Measurements from ENCODE around the gene DMRT3.

The DMRT3 gene

DNA sequence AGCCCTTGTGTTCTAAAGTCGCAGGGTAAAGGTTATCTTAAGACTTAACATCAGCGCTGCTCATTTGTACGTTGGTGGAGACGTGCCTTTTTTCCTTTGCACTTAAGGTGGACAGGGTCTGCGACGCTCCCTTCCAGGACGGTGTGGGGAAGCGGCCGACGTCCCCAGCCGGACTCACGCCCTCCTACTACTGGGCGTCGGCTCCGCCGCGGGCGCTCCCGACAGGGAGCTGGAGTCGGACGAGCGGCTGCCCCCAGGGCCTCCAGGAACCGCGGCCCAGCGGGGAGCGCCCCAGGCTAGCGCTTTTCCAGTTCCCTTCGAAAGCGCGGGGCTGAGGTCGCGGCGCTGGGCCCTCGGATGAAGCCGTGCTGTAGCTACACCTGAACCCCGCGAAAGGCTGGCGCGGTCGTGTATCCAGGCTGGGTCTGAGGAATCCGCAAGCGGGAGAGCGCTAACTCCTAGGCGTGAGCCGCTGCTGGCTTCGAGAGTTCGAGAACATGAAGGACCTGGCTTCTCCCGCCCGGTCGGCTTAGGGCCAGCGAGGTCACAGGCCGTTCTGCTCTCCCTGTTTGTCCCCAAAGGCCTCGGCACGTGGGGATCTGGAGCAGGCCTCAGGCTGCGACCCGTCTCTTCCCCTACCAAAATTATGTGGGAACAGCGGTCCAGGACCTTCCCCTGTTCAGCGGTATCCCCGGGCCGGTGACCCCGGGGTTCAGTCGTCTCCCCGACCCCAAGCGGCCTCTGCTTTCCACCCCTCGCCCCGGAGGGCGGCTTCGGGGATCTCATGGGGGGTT, 3.8 kb upstream of the DMRT3 start:
- Histone ChIP-seq H3K9me3 (ENCODE audit: insufficient read depth, low read depth, low read length) (no peaks in the 10 kb centered on the region; the same call in 1 of the 2 replicates), H3K36me3 (ENCODE audit: insufficient read depth, low read depth, low read length) (no peaks in the 10 kb centered on the region), H3K27me3 (ENCODE audit: insufficient read depth, low read length) (peaks cover 100% of the 10 kb centered on the region), H3K9ac (ENCODE audit: low read depth, low read length) (no peak overlapping the region), H3K4me1 (ENCODE audit: insufficient read depth, low read length) (no peaks in the 10 kb centered on the region; the same call in 1 of the 2 replicates), H3K4me3 (ENCODE audit: low read length) (peak overlapping the region; percentile 53), H3K27ac (ENCODE audit: low read length) (no peak overlapping the region)

GRCh38 chr9:973295-973834, 3.1 kb upstream of the DMRT3 start:
- Histone ChIP-seq H3K27me3 (ENCODE audit: insufficient read depth, low read length) (peaks cover 100% of the 10 kb centered on the region), H3K4me1 (ENCODE audit: insufficient read depth, low read length) (no peaks in the 10 kb centered on the region; the same call in 1 of the 2 replicates), H3K36me3 (ENCODE audit: insufficient read depth, low read depth, low read length) (no peaks in the 10 kb centered on the region), H3K9ac (ENCODE audit: low read depth, low read length) (no peak overlapping the region), H3K9me3 (ENCODE audit: insufficient read depth, low read depth, low read length) (no peaks in the 10 kb centered on the region; the same call in 1 of the 2 replicates), H3K27ac (ENCODE audit: low read length) (no peak overlapping the region), H3K4me3 (ENCODE audit: low read length) (no peak overlapping the region)

DNA sequence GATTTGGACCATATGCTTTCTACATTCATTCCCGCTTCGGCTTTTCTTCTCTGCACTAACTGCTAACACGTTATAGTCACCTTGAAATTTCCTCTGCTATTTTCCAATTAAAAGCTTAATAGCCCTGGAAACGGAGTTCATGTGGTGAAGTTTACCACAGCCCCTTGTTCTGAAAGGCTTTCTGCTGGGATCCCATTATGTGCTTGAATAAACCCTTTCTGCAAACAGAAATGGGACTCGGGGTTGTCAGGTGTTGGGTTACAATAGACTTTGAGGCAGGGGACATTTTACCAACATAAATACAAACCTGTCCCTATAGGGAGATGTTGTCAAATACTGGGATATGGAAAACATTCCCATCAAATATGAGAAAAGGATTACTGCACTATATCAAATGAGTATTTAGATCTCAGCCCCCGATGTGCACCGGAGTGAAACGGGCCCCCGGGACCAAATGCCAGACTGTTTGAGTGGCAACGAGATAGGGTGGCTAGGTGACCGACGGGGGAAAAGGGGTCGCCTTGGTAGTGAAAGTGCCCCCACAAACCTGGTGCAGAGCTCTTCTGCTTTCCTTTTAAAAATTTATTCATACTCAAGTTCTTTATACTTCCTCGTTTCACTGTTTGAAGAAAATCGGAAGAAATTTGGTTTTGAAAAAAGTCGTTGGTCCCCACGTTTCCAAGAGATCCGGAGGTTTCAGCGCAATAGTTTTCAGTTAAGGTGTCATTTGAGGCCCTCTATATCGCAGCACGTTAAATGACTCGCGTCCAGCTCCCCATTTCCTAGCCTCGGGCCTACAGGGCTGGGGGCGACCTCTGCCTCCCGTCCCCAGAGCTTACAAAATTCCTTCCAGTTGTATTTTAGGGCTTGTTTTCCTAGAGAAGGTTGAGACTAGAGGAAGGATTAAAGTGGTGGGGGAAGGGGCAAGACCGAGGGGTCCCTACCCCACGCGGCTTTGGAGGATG, 2.1 kb upstream of the DMRT3 start:
- no peak overlapping the region for H3K27ac ChIP-seq (ENCODE audit: low read length)
- no peaks in the 10 kb centered on the region; the same call in 1 of the 2 replicates for H3K4me1 ChIP-seq (ENCODE audit: insufficient read depth, low read length)
- no peak overlapping the region for H3K9ac ChIP-seq (ENCODE audit: low read depth, low read length)
- no peak overlapping the region for H3K4me3 ChIP-seq (ENCODE audit: low read length)
- H3K9me3 ChIP-seq (ENCODE audit: insufficient read depth, low read depth, low read length), result no peaks in the 10 kb centered on the region; the same call in 1 of the 2 replicates
- H3K36me3 ChIP-seq (ENCODE audit: insufficient read depth, low read depth, low read length), result no peaks in the 10 kb centered on the region
- peaks cover 100% of the 10 kb centered on the region for H3K27me3 ChIP-seq (ENCODE audit: insufficient read depth, low read length)

- peaks cover 100% of the 10 kb centered on the region for H3K27me3 ChIP-seq (ENCODE audit: insufficient read depth, low read length)
- H3K27ac ChIP-seq (ENCODE audit: low read length), result no peak overlapping the region
- H3K9me3 ChIP-seq (ENCODE audit: insufficient read depth, low read depth, low read length), result no peaks in the 10 kb centered on the region; the same call in 1 of the 2 replicates
- no peak overlapping the region for H3K9ac ChIP-seq (ENCODE audit: low read depth, low read length)
- H3K36me3 ChIP-seq (ENCODE audit: insufficient read depth, low read depth, low read length), result no peaks in the 10 kb centered on the region
- H3K4me1 ChIP-seq (ENCODE audit: insufficient read depth, low read length), result no peaks in the 10 kb centered on the region; the same call in 1 of the 2 replicates
- H3K4me3 ChIP-seq (ENCODE audit: low read length), result peak overlapping the region; percentile 60; the same call in 1 of the 2 replicates
These were observed 1.3 kb upstream of the DMRT3 start for GRCh38 chr9:974996-975739.

DNA sequence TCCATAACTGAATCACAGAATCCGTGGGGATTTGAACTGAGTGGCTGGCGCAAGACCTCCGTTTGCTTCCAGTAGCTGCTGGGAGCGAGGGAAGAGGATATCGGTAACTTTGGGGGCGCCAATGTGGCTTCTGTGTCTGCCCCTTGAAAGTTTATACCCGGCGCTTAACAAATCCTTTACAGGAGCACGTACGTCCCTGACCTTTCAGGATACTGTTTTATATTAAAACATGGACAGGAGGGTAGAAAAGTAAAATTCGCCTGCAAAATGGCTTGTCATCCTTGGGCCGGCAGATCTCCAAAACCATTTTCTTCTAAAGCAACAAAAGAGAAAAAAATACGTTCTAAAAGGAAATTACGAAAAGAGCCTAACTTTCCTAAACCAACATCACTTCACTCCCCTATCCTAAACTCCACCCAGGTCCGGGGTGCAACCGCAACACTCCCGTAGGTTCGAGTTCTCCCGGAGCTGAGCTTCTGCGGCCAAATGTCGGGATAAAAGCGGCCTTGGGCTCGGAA, 656 bp upstream of the DMRT3 start:
- Histone ChIP-seq H3K9me3 (ENCODE audit: insufficient read depth, low read depth, low read length) (no peaks in the 10 kb centered on the region; the same call in 1 of the 2 replicates), H3K27ac (ENCODE audit: low read length) (no peak overlapping the region), H3K36me3 (ENCODE audit: insufficient read depth, low read depth, low read length) (no peaks in the 10 kb centered on the region), H3K27me3 (ENCODE audit: insufficient read depth, low read length) (peaks cover 100% of the 10 kb centered on the region), H3K4me1 (ENCODE audit: insufficient read depth, low read length) (no peaks in the 10 kb centered on the region; the same call in 1 of the 2 replicates), H3K4me3 (ENCODE audit: low read length) (peak overlapping the region; percentile 60), H3K9ac (ENCODE audit: low read depth, low read length) (no peak overlapping the region)

DNA sequence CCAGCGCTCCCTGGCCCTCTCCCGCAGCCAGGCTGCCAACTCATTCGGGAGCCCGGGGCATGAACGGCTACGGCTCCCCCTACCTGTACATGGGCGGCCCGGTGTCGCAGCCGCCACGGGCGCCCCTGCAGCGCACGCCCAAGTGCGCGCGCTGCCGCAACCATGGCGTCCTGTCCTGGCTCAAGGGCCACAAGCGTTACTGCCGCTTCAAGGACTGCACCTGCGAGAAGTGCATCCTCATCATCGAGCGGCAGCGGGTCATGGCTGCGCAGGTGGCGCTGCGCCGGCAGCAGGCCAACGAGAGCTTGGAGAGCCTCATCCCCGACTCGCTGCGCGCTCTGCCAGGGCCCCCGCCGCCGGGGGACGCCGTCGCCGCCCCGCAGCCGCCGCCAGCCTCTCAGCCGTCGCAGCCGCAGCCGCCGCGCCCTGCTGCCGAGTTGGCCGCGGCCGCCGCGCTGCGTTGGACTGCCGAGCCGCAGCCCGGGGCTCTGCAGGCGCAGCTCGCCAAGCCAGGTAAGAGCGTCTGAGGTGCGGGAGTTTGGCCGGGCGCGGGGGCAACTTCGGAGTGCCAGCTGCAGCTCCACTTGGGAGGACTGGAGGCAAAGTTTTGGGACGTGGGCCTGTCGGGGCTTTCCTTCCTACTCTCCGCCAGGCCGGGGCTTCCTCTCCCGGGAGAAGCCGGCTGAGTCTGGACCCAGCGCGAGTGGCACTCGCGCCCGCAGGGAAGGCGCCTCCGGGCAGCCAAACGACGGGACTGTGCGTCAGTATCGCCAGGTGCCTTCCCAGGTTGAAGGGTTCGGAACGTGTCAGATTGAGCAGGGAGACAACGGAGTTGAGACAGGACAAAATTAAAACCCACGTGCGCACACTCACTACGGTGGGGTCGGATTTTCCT, 735 bp downstream of the DMRT3 start:
- Histone ChIP-seq H3K9me3 (ENCODE audit: insufficient read depth, low read depth, low read length) (no peaks in the 10 kb centered on the region; the same call in 1 of the 2 replicates), H3K4me3 (ENCODE audit: low read length) (peak overlapping the region; percentile 59), H3K9ac (ENCODE audit: low read depth, low read length) (no peak overlapping the region), H3K27ac (ENCODE audit: low read length) (no peak overlapping the region), H3K36me3 (ENCODE audit: insufficient read depth, low read depth, low read length) (no peaks in the 10 kb centered on the region), H3K4me1 (ENCODE audit: insufficient read depth, low read length) (no peaks in the 10 kb centered on the region; the same call in 1 of the 2 replicates), H3K27me3 (ENCODE audit: insufficient read depth, low read length) (peaks cover 100% of the 10 kb centered on the region)

- Histone ChIP-seq H3K27me3 (ENCODE audit: insufficient read depth, low read length) (peaks cover 100% of the 10 kb centered on the region), H3K27ac (ENCODE audit: low read length) (no peak overlapping the region), H3K9ac (ENCODE audit: low read depth, low read length) (no peak overlapping the region), H3K4me1 (ENCODE audit: insufficient read depth, low read length) (no peaks in the 10 kb centered on the region; the same call in 1 of the 2 replicates), H3K4me3 (ENCODE audit: low read length) (peak overlapping the region; percentile 18; the same call in 1 of the 2 replicates), H3K9me3 (ENCODE audit: insufficient read depth, low read depth, low read length) (no peaks in the 10 kb centered on the region; the same call in 1 of the 2 replicates), H3K36me3 (ENCODE audit: insufficient read depth, low read depth, low read length) (no peaks in the 10 kb centered on the region)
These were observed 1.7 kb downstream of the DMRT3 start for GRCh38 chr9:977838-978830.

GRCh38 chr9:979983-980382, 3.5 kb downstream of the DMRT3 start:
- Histone ChIP-seq H3K4me1 (ENCODE audit: insufficient read depth, low read length) (no peaks in the 10 kb centered on the region), H3K9me3 (ENCODE audit: insufficient read depth, low read depth, low read length) (no peaks in the 10 kb centered on the region; the same call in 1 of the 2 replicates), H3K27ac (ENCODE audit: low read length) (no peak overlapping the region), H3K4me3 (ENCODE audit: low read length) (no peak overlapping the region), H3K9ac (ENCODE audit: low read depth, low read length) (no peak overlapping the region), H3K36me3 (ENCODE audit: insufficient read depth, low read depth, low read length) (no peaks in the 10 kb centered on the region), H3K27me3 (ENCODE audit: insufficient read depth, low read length) (peaks cover 100% of the 10 kb centered on the region)

GRCh38 chr9:980640-981039, 4.2 kb downstream of the DMRT3 start:
- H3K27ac ChIP-seq (ENCODE audit: low read length), result no peak overlapping the region
- no peak overlapping the region for H3K9ac ChIP-seq (ENCODE audit: low read depth, low read length)
- H3K9me3 ChIP-seq (ENCODE audit: insufficient read depth, low read depth, low read length), result no peaks in the 10 kb centered on the region; the same call in 1 of the 2 replicates
- no peaks in the 10 kb centered on the region for H3K36me3 ChIP-seq (ENCODE audit: insufficient read depth, low read depth, low read length)
- peaks cover 100% of the 10 kb centered on the region for H3K27me3 ChIP-seq (ENCODE audit: insufficient read depth, low read length)
- H3K4me3 ChIP-seq (ENCODE audit: low read length), result no peak overlapping the region
- no peaks in the 10 kb centered on the region for H3K4me1 ChIP-seq (ENCODE audit: insufficient read depth, low read length)
